Muscle layer of colon (tissue), 2 donors: Measurements from ENCODE around the gene CROCC2.

Experiments used
- H3K27ac ChIP-seq: one replicate; pipeline ENCODE4 v1.7.0; 2013; ENCODE audit warnings: low read depth, mild to moderate bottlenecking, low read length, moderate library complexity
- H3K27me3 ChIP-seq, 2 donors: one replicate each; pipeline ENCODE4 v1.7.0; 2013; ENCODE audit warnings: low read length in 2 of 2, mild to moderate bottlenecking in 2 of 2; ENCODE audit not compliant: insufficient read depth in 2 of 2, control insufficient read depth in 1 of 2
- H3K36me3 ChIP-seq: one replicate; pipeline ENCODE4 v1.7.0; 2013; ENCODE audit warnings: mild to moderate bottlenecking, low read length; ENCODE audit not compliant: insufficient read depth
- H3K4me1 ChIP-seq: one replicate; pipeline ENCODE4 v1.7.0; 2013; ENCODE audit warnings: mild to moderate bottlenecking, low read length; ENCODE audit not compliant: insufficient read depth
- H3K4me3 ChIP-seq, 2 donors: one replicate each; pipeline ENCODE4 v1.7.0; 2013; ENCODE audit warnings: low read length in 2 of 2, low read depth in 1 of 2, mild to moderate bottlenecking in 1 of 2, moderate library complexity in 1 of 2
- H3K9ac ChIP-seq: one replicate; pipeline ENCODE4 v1.7.0; 2013; ENCODE audit warnings: low read length
- H3K9me3 ChIP-seq: one replicate; pipeline ENCODE4 v1.7.0; 2013; ENCODE audit warnings: mild to moderate bottlenecking, low read length
- donor health status: abdominal sarcoma.
- donor health status: Adenocarcinoma of cecum.

CROCC2 gene

GRCh38 chr2:241029599-241030332 is 123.6 kb downstream of the CROCC2 start:
- Histone ChIP-seq H3K9me3 (peaks cover 5% of the 10 kb centered on the region), H3K27ac (no peak overlapping the region), H3K4me3 (no peak overlapping the region), H3K9ac (no peak overlapping the region), H3K27me3 (no peaks in the 10 kb centered on the region), H3K4me1 (no peaks in the 10 kb centered on the region), H3K36me3 (no peaks in the 10 kb centered on the region)

- H3K9me3 ChIP-seq, result no peaks in the 10 kb centered on the region
- H3K27ac ChIP-seq, result no peak overlapping the region
- H3K27me3 ChIP-seq, result peaks cover 0 to 2% of the 10 kb centered on the region in 2 donors
- H3K4me3 ChIP-seq, result no peak overlapping the region
- no peak overlapping the region for H3K9ac ChIP-seq
- H3K36me3 ChIP-seq, result no peaks in the 10 kb centered on the region
- H3K4me1 ChIP-seq, result no peaks in the 10 kb centered on the region
Observed at GRCh38 chr2:241030333-241030680, 124.2 kb downstream of the CROCC2 start.

GRCh38 chr2:241030883-241031282 is 124.7 kb downstream of the CROCC2 start:
- H3K27me3 ChIP-seq, result peaks cover 0 to 4% of the 10 kb centered on the region in 2 donors
- H3K9me3 ChIP-seq, result no peaks in the 10 kb centered on the region
- H3K27ac ChIP-seq, result no peak overlapping the region
- no peak overlapping the region for H3K9ac ChIP-seq
- no peak overlapping the region for H3K4me3 ChIP-seq
- H3K4me1 ChIP-seq, result no peaks in the 10 kb centered on the region
- no peaks in the 10 kb centered on the region for H3K36me3 ChIP-seq

- Histone ChIP-seq H3K4me1 (no peaks in the 10 kb centered on the region), H3K36me3 (no peaks in the 10 kb centered on the region), H3K27ac (no peak overlapping the region), H3K4me3 (no peak overlapping the region), H3K9ac (no peak overlapping the region), H3K27me3 (peaks cover 0 to 10% of the 10 kb centered on the region in 2 donors), H3K9me3 (no peaks in the 10 kb centered on the region)
Observed at GRCh38 chr2:241031436-241032165, 125.5 kb downstream of the CROCC2 start.

- Histone ChIP-seq H3K9ac (no peak overlapping the region), H3K4me1 (no peaks in the 10 kb centered on the region), H3K27ac (no peak overlapping the region), H3K9me3 (no peaks in the 10 kb centered on the region), H3K4me3 (no peak overlapping the region), H3K36me3 (no peaks in the 10 kb centered on the region), H3K27me3 (peaks cover 0 to 22% of the 10 kb centered on the region in 2 donors)
Observed at GRCh38 chr2:241033336-241033987, 127.3 kb downstream of the CROCC2 start.

- Histone ChIP-seq H3K27me3 (peaks cover 0 to 22% of the 10 kb centered on the region in 2 donors), H3K9me3 (no peaks in the 10 kb centered on the region), H3K4me3 (no peak overlapping the region), H3K4me1 (no peaks in the 10 kb centered on the region), H3K9ac (no peak overlapping the region), H3K36me3 (no peaks in the 10 kb centered on the region), H3K27ac (no peak overlapping the region)
Observed at GRCh38 chr2:241033994-241034393, 127.9 kb downstream of the CROCC2 start.

- no peaks in the 10 kb centered on the region for H3K36me3 ChIP-seq
- no peak overlapping the region for H3K4me3 ChIP-seq
- no peak overlapping the region for H3K27ac ChIP-seq
- no peaks in the 10 kb centered on the region for H3K9me3 ChIP-seq
- H3K27me3 ChIP-seq, result peaks cover 0 to 22% of the 10 kb centered on the region in 2 donors
- H3K9ac ChIP-seq, result no peak overlapping the region
- H3K4me1 ChIP-seq, result no peaks in the 10 kb centered on the region
Observed at GRCh38 chr2:241034490-241035141, 128.5 kb downstream of the CROCC2 start.

- Histone ChIP-seq H3K27me3 (peaks cover 0 to 22% of the 10 kb centered on the region in 2 donors), H3K27ac (no peak overlapping the region), H3K36me3 (no peaks in the 10 kb centered on the region), H3K4me1 (no peaks in the 10 kb centered on the region), H3K9ac (no peak overlapping the region), H3K9me3 (no peaks in the 10 kb centered on the region), H3K4me3 (no peak overlapping the region)
Observed at GRCh38 chr2:241035142-241035817, 129.1 kb downstream of the CROCC2 start.

- H3K4me3 ChIP-seq, result peak overlapping the region in 1 of 2 donors; percentile 35
- no peak overlapping the region for H3K27ac ChIP-seq
- no peaks in the 10 kb centered on the region for H3K4me1 ChIP-seq
- no peaks in the 10 kb centered on the region for H3K9me3 ChIP-seq
- H3K36me3 ChIP-seq, result no peaks in the 10 kb centered on the region
- H3K9ac ChIP-seq, result no peak overlapping the region
- peaks cover 0 to 22% of the 10 kb centered on the region in 2 donors for H3K27me3 ChIP-seq
Observed at GRCh38 chr2:241035818-241036396, 129.8 kb downstream of the CROCC2 start.

- no peak overlapping the region for H3K9ac ChIP-seq
- no peak overlapping the region for H3K27ac ChIP-seq
- H3K36me3 ChIP-seq, result no peaks in the 10 kb centered on the region
- no peaks in the 10 kb centered on the region for H3K9me3 ChIP-seq
- H3K4me3 ChIP-seq, result peak overlapping the region in 1 of 2 donors; percentile 35
- no peaks in the 10 kb centered on the region for H3K4me1 ChIP-seq
- H3K27me3 ChIP-seq, result peaks cover 0 to 22% of the 10 kb centered on the region in 2 donors
Observed at GRCh38 chr2:241036397-241036963, 130.3 kb downstream of the CROCC2 start.
